Muscle of leg (tissue), 11 donors: Measurements from ENCODE around the gene SRC. TPM values are rescaled to one million over a fixed set of nuclear protein-coding genes. Genes with fewer than 3 reads are reported as not detected.

Experiments
- DNase-seq: peaks from one replicate; pipeline ENCODE4 v3.0.0; 2013
- H3K27ac ChIP-seq: one replicate; pipeline ENCODE4 v1.5.1; 2013; ENCODE audit warnings: mild to moderate bottlenecking, low read length, control low read depth
- H3K27me3 ChIP-seq: one replicate; pipeline ENCODE4 v1.6.1; 2013; ENCODE audit warnings: low read length; ENCODE audit not compliant: control insufficient read depth, insufficient read depth
- H3K36me3 ChIP-seq: one replicate; pipeline ENCODE4 v1.6.1; 2013; ENCODE audit warnings: low read length; ENCODE audit not compliant: control insufficient read depth, insufficient read depth
- H3K4me1 ChIP-seq: one replicate; pipeline ENCODE4 v1.6.1; 2013; ENCODE audit warnings: low read length; ENCODE audit not compliant: control insufficient read depth, insufficient read depth
- H3K4me3 ChIP-seq: one replicate; pipeline ENCODE4 v1.5.1; 2013; ENCODE audit warnings: low read length, control low read depth
- H3K9me3 ChIP-seq: replicated peaks from 2 replicates; pipeline ENCODE4 v1.6.1; 2013; ENCODE audit warnings: low read depth, low read length; ENCODE audit not compliant: control insufficient read depth
- WGBS: methylation state at CpG from one replicate; pipeline ENCODE4 v1.1.5; 2013; ENCODE audit warnings: missing lambda C conversion rate; ENCODE audit not compliant: insufficient coverage; 5-methylcytosine and 5-hydroxymethylcytosine counted together
- polyA plus RNA-seq, 8 donors: library from polyadenylated mRNA; unstranded; fragments of 120-200 nt; gene quantifications; one replicate each; pipeline versions ENCODE4 v1.2.1 to v1.2.3, GENCODE V29; 2013; ENCODE audit warnings: inconsistent platforms in 1 of 8, low replicate concordance in 1 of 8; ENCODE audit not compliant: insufficient read length in 8 of 8, insufficient read depth in 1 of 8
- total RNA-seq: library from RNA; stranded (reverse); fragments of 120-200 nt; gene quantifications from one replicate; pipeline ENCODE4 v1.2.4, GENCODE V29; 2013

SRC gene
- total and polyA plus RNA-seq, 9 donors, result 8.6 to 25.4 (median 16.6) TPM

DNA sequence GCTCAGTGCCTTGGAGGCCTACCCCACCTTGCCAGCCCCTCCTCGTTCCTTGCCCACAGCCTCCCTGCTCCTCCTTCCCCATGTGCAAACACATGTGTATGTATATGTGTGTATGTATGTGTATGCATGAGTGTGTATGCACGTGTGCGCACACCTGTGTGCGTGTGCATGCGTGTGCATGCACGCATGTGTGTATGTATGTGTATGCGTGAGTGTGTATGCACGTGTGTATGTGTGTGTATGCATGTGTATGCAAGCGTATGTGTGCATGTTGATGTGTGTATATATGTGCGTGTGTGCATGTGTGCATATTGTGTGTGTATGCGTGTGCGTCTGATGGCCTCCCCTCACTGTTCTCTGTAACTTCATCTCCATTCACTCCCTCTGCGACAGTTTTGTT is 74.7 kb downstream of the SRC start:
- Histone ChIP-seq H3K4me1 (peaks cover 15% of the 10 kb centered on the region), H3K4me3 (no peak overlapping the region), H3K27me3 (peaks cover 19% of the 10 kb centered on the region), H3K27ac (no peak overlapping the region), H3K9me3 (no peaks in the 10 kb centered on the region), H3K36me3 (no peaks in the 10 kb centered on the region)
- no peak for DNase-seq
- WGBS, result 98% methylated on average over 6 of the region's 13 CpGs

DNA sequence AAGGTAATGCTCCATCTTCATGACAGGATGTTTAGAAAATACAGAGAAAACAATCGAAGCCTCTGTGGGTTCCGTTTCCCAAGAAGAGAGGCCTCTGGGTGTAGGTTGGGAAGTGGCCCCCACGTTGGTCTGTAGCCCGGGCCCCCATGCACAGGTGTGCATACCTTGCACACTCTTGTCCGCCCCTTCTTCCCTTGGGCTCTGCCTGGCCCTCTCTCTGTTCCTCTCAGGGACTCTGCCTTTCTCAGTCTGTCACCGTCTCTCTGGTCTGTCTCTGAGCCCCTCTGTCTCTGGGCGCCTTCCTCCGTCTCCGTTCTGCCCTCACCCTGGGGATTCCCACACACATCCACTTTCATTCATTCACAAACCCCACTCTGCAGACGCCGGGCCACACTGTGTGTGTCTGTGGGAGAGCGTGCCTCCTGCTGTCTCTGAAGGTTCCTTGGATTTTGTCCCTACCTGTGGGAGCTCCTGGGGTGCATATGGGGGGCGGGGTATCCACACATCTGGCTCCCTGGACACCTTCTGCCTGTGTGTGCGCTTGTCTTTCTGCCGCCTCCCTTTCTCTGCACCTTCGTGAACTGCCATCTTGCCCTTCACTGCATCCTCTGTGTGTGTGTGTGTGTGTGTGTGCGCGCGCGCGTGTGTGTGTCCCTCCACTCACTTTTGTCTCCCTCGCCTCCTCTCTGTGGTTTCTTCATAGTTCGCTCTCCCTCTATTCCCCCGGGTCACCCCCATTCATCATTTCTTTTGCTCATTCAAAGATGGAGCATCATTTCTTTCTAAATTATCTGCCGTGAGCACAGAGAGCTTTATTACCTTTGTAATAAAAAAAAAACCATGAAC is 75.3 kb downstream of the SRC start:
- H3K4me3 ChIP-seq, result no peak overlapping the region
- peaks cover 17% of the 10 kb centered on the region for H3K4me1 ChIP-seq
- peaks cover 23% of the 10 kb centered on the region for H3K27me3 ChIP-seq
- no peaks in the 10 kb centered on the region for H3K9me3 ChIP-seq
- DNase-seq, result no peak
- no peak overlapping the region for H3K27ac ChIP-seq
- no peaks in the 10 kb centered on the region for H3K36me3 ChIP-seq
- 45% methylated on average over 14 of the region's 25 CpGs for WGBS

DNA sequence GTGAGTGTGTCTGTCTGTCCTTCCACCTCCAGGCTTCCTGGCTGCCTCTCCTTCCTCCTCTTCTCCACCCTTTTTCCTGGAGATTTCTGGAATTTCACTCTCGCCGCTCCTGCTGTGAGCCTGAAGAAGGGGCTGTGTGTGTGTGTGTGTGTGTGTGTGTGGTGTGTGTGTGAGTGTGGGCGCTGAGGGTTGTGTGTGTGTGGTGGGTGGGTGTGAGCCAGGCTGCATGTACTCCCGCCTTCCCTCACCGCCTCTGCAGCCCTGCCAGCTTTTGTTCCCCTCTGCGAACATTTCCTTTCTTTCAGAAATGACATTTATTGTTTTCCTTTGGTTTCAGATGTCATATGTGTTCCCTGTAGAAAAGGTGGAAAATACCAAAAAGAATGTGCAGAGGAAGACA is 76.0 kb downstream of the SRC start:
- no peaks in the 10 kb centered on the region for H3K9me3 ChIP-seq
- peak; percentile 72 for DNase-seq
- H3K27me3 ChIP-seq, result peaks cover 23% of the 10 kb centered on the region
- WGBS, result no CpG with 5 or more reads among the region's 6 CpGs
- H3K4me1 ChIP-seq, result peaks cover 17% of the 10 kb centered on the region
- H3K36me3 ChIP-seq, result no peaks in the 10 kb centered on the region
- H3K4me3 ChIP-seq, result no peak overlapping the region
- no peak overlapping the region for H3K27ac ChIP-seq

DNA sequence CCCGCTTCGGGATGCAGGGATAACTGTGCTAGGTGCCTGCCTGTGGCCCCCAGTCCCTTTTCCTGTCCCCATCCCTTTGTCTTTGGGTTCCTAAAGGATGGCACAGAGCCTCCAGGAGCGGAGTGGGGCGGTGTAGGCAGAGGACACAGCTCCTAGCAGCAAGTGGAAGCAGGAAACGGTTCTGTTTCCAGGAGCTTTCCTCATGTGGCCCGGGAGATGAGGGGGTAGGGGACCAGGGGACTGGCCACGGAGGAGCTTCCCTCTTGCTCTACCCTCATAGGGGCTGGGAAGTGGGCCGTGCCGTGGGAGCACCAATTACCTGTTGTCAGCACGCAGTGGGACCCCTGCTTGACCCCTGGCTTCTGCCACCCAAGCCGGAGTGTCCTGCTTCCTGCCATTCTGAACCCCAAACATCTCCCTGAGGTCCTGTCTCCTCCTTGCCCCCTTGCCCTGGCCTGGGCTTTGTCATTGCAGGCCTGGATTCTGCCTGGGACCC is 76.9 kb downstream of the SRC start:
- H3K27me3 ChIP-seq, result peaks cover 23% of the 10 kb centered on the region
- WGBS, result 48% methylated on average over 5 of the region's 11 CpGs
- no peak for DNase-seq
- peaks cover 16% of the 10 kb centered on the region for H3K4me1 ChIP-seq
- H3K9me3 ChIP-seq, result no peaks in the 10 kb centered on the region
- H3K27ac ChIP-seq, result no peak overlapping the region
- H3K4me3 ChIP-seq, result no peak overlapping the region
- H3K36me3 ChIP-seq, result no peaks in the 10 kb centered on the region

DNA sequence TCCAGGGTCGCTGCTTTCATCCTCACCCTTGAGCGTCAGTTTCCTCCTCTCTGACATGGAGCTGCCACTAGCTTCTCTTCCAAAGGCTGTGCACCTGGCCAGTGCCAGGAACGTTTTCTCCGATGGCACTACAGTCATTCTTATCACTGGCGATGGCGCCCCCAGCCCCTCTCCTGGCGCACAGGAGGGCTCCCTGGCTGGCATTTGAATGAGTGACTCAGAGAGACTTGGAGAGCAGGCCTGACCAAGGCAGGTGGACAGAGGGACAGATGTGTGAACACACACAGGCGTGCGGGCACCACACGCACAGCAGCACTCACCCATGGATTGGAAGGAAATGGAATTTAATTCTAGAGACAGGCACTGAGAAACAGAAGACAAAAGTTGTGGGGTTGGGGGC is 77.6 kb downstream of the SRC start:
- Histone ChIP-seq H3K27ac (no peak overlapping the region), H3K4me1 (peaks cover 11% of the 10 kb centered on the region), H3K27me3 (peaks cover 18% of the 10 kb centered on the region), H3K36me3 (no peaks in the 10 kb centered on the region), H3K4me3 (no peak overlapping the region), H3K9me3 (no peaks in the 10 kb centered on the region)
- DNase-seq, result no peak
- 88% methylated on average over 8 of the region's 10 CpGs for WGBS

DNA sequence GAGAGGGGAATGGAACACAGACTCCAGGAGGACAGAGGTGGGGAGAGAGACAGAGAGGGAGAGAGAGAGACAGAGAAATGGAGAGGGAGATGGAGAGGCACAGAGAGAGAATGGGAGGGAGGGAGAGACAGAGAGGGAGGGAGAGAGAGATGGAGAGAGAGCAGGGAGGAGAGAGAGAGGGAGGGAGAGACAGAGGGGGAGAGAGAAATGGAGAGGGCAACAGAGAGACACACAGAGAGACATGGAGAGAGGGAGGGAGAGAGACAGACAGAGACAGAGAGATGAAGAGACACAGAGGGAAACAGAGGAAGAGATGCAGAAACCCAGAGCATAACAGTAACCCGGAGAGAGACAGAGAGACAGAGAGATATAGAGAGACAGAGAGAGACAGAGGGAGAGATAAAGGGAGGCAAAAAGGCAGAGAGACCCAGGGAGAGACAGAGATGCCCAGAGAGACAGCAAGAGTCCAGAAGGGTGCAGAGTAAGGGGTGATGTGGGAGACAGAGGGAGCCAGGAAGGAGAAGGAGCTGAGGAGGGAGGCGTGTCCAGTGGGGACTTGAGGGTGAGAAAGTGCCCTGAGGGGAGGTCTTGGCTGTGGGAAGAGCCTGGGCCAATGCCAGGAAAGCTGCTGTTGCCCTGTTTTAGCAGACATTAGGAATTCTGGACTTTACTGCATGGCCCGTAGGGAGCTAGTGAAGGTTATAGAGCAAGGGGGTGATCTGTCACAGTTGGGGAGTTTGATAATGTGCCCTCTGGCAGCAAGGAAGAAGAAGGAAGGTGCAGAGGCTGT is 78.3 kb downstream of the SRC start:
- Histone ChIP-seq H3K27ac (no peak overlapping the region), H3K27me3 (peaks cover 16% of the 10 kb centered on the region), H3K4me3 (no peak overlapping the region), H3K9me3 (no peaks in the 10 kb centered on the region), H3K36me3 (no peaks in the 10 kb centered on the region), H3K4me1 (peaks cover 11% of the 10 kb centered on the region)
- 77% methylated on average over 3 of the region's 3 CpGs for WGBS
- DNase-seq, result no peak

DNA sequence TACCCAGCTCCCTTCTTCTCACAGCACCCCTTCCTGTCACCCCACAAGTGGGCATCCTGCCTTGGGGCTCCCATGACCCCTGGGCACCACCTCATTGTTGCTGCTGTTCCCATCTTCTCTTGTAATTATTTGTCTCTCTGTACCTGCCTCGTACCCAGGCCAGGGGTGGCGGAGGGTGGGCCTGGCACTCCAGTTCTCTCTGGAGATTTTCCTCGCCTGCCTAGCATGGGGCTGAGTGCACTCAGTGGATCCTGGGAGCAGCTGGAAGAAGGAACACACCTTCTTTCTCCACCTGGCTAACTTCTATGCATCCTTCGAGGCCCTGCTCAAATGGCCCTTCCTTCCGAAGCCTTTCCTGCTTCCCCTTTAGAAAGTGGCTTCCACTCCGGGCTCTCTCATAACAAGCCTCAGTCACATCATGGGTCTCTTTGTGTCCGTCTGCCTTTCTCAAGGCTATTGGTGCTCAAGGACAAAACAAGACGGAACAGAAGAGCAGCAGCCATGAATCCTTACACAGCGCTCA is 79.2 kb downstream of the SRC start:
- DNase-seq, result no peak
- Histone ChIP-seq H3K27ac (no peak overlapping the region), H3K36me3 (no peaks in the 10 kb centered on the region), H3K27me3 (peaks cover 16% of the 10 kb centered on the region), H3K4me3 (no peak overlapping the region), H3K4me1 (peaks cover 11% of the 10 kb centered on the region), H3K9me3 (no peaks in the 10 kb centered on the region)
- 87% methylated on average over 7 of the region's 9 CpGs for WGBS

DNA sequence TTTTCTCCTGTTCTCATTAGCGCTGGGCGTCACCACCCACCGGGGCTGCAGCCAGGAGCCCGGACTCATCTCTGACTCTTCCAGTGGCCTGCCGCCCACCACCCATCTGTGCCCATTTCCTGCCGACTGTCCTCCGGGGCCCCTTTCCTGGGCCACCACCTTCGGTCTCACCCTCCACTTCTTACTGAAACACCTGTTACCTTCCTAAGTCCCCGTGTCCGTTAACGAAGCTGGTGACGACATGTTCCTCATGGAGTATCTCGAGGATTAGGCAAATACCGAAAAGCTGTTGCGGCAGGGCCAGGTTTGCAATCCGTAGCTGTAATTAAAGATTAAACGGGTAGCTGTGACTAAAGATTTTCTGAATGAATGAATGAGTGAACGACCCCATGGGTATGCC is 80.2 kb downstream of the SRC start:
- 52% methylated on average over 15 of the region's 18 CpGs for WGBS
- H3K27me3 ChIP-seq, result peaks cover 18% of the 10 kb centered on the region
- no peaks in the 10 kb centered on the region for H3K9me3 ChIP-seq
- no peaks in the 10 kb centered on the region for H3K36me3 ChIP-seq
- H3K4me1 ChIP-seq, result peaks cover 11% of the 10 kb centered on the region
- no peak overlapping the region for H3K27ac ChIP-seq
- H3K4me3 ChIP-seq, result no peak overlapping the region
- DNase-seq, result no peak

DNA sequence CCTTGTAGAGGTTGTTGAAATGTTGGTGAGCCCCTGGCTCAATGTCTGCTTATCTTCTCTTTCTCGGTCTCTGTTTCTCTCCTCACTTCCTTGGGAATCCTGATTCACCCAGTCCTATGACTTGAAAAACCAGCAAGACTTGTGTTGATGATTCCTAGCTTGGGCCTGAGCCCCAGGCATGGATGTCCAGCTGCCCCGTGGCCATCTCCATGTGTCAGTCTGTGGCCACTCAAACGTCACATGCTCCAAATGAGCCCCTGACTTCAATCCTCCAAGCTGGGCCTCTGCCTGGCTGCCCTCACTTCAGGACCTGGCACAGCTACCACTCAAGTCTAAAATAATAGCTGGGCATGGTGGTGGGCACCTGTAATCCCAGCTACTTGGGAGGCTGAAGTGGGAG is 81.0 kb downstream of the SRC start:
- no peak for DNase-seq
- peaks cover 7% of the 10 kb centered on the region for H3K4me1 ChIP-seq
- 75% methylated on average over 2 of the region's 3 CpGs for WGBS
- peaks cover 17% of the 10 kb centered on the region for H3K27me3 ChIP-seq
- no peaks in the 10 kb centered on the region for H3K9me3 ChIP-seq
- no peak overlapping the region for H3K4me3 ChIP-seq
- H3K27ac ChIP-seq, result no peak overlapping the region
- no peaks in the 10 kb centered on the region for H3K36me3 ChIP-seq

DNA sequence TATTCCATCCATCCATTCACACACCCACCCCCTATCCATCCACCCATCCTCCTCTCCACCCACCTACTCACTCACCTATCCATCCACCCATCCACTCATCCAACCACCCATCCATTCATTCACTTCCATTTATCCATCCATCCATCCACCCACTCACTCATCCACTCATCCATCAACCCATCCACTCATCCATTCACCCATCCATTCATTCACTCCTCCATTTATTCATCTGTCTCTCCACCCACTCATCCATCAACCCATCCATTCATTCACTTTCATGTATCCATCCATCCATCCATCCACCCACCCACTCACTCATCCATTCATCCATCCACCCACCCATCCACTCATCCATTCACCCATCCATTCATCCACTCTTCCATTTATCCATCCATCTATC is 84.1 kb downstream of the SRC start:
- peaks cover 2% of the 10 kb centered on the region for H3K4me1 ChIP-seq
- DNase-seq, result no peak
- no peak overlapping the region for H3K4me3 ChIP-seq
- H3K27ac ChIP-seq, result no peak overlapping the region
- no peaks in the 10 kb centered on the region for H3K36me3 ChIP-seq
- peaks cover 19% of the 10 kb centered on the region for H3K27me3 ChIP-seq
- H3K9me3 ChIP-seq, result no peaks in the 10 kb centered on the region
